ENCODE measurements around the gene SPECC1. TPM values are rescaled to one million over a fixed set of nuclear protein-coding genes. Genes with fewer than 3 reads are reported as not detected.

SPECC1 gene
- total and polyA plus RNA-seq, 10 of the 15 experiments (the other 5 are each of a cell fraction or from before 2014, with no cell fraction given): 6.4 to 40.6 (median 23.9) TPM

DNA sequence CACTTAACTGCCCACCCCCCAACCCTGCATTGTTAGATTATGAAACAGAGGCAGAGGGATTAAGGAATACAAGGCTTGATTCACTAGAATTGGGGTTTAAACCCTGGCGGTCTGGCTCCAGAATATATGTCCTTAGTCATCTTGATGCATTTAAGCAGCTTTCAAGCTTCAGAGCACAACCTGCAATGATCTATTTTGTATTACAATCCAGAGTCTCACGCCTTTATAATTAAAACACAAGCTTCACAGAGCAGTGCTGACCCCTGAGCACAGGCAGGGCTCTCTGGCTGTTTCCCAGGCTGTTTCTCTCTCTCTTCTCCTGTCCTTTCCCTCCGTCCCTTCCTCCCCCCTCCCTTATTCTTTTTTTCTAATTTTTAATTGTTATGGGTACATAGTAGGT lies 209.1 kb downstream of the SPECC1 start:
- no peak for TF ChIP-seq ZBED1 (IDR thresholded peaks at IDR 0.05; ENCODE audit: borderline replicate concordance)
- TF ChIP-seq, protein P1, sequence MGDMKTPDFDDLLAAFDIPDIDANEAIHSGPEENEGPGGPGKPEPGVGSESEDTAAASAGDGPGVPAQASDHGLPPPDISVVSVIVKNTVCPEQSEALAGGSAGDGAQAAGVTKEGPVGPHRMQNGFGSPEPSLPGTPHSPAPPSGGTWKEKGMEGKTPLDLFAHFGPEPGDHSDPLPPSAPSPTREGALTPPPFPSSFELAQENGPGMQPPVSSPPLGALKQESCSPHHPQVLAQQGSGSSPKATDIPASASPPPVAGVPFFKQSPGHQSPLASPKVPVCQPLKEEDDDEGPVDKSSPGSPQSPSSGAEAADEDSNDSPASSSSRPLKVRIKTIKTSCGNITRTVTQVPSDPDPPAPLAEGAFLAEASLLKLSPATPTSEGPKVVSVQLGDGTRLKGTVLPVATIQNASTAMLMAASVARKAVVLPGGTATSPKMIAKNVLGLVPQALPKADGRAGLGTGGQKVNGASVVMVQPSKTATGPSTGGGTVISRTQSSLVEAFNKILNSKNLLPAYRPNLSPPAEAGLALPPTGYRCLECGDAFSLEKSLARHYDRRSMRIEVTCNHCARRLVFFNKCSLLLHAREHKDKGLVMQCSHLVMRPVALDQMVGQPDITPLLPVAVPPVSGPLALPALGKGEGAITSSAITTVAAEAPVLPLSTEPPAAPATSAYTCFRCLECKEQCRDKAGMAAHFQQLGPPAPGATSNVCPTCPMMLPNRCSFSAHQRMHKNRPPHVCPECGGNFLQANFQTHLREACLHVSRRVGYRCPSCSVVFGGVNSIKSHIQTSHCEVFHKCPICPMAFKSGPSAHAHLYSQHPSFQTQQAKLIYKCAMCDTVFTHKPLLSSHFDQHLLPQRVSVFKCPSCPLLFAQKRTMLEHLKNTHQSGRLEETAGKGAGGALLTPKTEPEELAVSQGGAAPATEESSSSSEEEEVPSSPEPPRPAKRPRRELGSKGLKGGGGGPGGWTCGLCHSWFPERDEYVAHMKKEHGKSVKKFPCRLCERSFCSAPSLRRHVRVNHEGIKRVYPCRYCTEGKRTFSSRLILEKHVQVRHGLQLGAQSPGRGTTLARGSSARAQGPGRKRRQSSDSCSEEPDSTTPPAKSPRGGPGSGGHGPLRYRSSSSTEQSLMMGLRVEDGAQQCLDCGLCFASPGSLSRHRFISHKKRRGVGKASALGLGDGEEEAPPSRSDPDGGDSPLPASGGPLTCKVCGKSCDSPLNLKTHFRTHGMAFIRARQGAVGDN (IDR thresholded peaks at IDR 0.05): no peak
- 80% methylated on average over 3 of the region's 3 CpGs for WGBS (ENCODE audit: insufficient coverage, insufficient replicate concordance, low lambda C conversion rate, missing lambda C conversion rate)
- H2AFZ ChIP-seq (ENCODE audit: control insufficient read depth, low read depth, low read length): no peak overlapping the region
- DNase-seq (ENCODE audit: low read depth, low spot score) (no peak), ATAC-seq (no peak), FAIRE-seq (no peak)
- H3K9ac ChIP-seq (ENCODE audit: control insufficient read depth, insufficient read depth, low read length): no peak overlapping the region
- no TSS peak for BruUV-seq (replicated peaks)
- H3K4me1 ChIP-seq (ENCODE audit: control insufficient read depth, insufficient read depth, low read length): peaks cover 3% of the 10 kb centered on the region; the same call in 1 of the 2 replicates
- no peaks in the 10 kb centered on the region for H3K9me3 ChIP-seq (replicated peaks; ENCODE audit: control insufficient read depth, insufficient read depth, low read length)
- CTCF ChIA-PET: interaction anchor here (1.7 kb wide), 1 partner anchor 11 kb away, joined by 5 read pairs; no protein-coding TSS in a partner anchor
- H4K20me1 ChIP-seq (ENCODE audit: control insufficient read depth, insufficient read depth): no peaks in the 10 kb centered on the region
- no peak overlapping the region for H3K4me2 ChIP-seq (ENCODE audit: control insufficient read depth, insufficient read depth)
- SMC1A ChIA-PET (ENCODE audit: uncharacterized antibody, unreplicated experiment): interaction anchor here (1.0 kb wide), 1 partner anchor 11 kb away, joined by 3 read pairs; no protein-coding TSS in a partner anchor
- POLR2A ChIA-PET: no interaction called here
- H3K27ac ChIP-seq (ENCODE audit: control insufficient read depth, insufficient read depth): no peak overlapping the region
- intact Hi-C loops (cut with micrococcal nuclease; ENCODE audit: unreplicated experiment): no loop called here
- no peaks in the 10 kb centered on the region for H3K36me3 ChIP-seq (ENCODE audit: control insufficient read depth in 2 of 2, insufficient read depth in 2 of 2, low read length in 1 of 2)
- H3K4me3 ChIP-seq: no peak overlapping the region
- in situ Hi-C loops (cut with MboI): loop anchor here (5.0 kb wide), 1 partner anchor 231 kb away; no protein-coding TSS in a partner anchor
- H3K79me2 ChIP-seq (ENCODE audit: control insufficient read depth, insufficient read depth, low read length): no peaks in the 10 kb centered on the region
- RAD21 ChIA-PET (ENCODE audit: unreplicated experiment): no interaction called here
- no peaks in the 10 kb centered on the region for H3K27me3 ChIP-seq (replicated peaks in 1 of 2; ENCODE audit: control insufficient read depth in 2 of 2, insufficient read depth in 2 of 2, low read length in 1 of 2)
